CD4-positive, alpha-beta T cell treated with Interleukin-2 at 100 ng/mL for 4 hours (primary cell): ENCODE data around the gene XPA.
"Not testable (repeated sequence)": the region's sequence is repeated elsewhere in the genome, so short reads cannot be mapped to it uniquely, and the experiment has no call there.

Experiments used
- DNase-seq: peaks from one replicate; pipeline ENCODE4 v3.0.0-alpha.2; 2020; ENCODE audit warnings: low spot score

The XPA gene

GRCh38 chr9:97696803-97697601 lies at the start of gene XPA:
XPA (minus strand) TSS chr9:97697340; CDS start chr9:97697292, 48 bp downstream.
- peak; percentile 97 for DNase-seq

GRCh38 chr9:97744710-97745708 lies 47.9 kb upstream of the XPA start:
- DNase-seq, result no peak

- DNase-seq, result not testable (repeated sequence)
These were observed 46.9 kb upstream of the XPA start for GRCh38 chr9:97744025-97744424.

GRCh38 chr9:97742545-97742944 lies 45.4 kb upstream of the XPA start:
- no peak for DNase-seq

GRCh38 chr9:97741947-97742346 lies 44.8 kb upstream of the XPA start:
- DNase-seq, result no peak

- peak; percentile 1 for DNase-seq
These were observed 44.0 kb upstream of the XPA start for GRCh38 chr9:97740848-97741821.

- no peak for DNase-seq
These were observed 40.3 kb upstream of the XPA start for GRCh38 chr9:97737429-97737828.

GRCh38 chr9:97735070-97735600 lies 38.0 kb upstream of the XPA start:
- no peak for DNase-seq

- no peak for DNase-seq
These were observed 29.6 kb upstream of the XPA start for GRCh38 chr9:97726716-97727115.

- no peak for DNase-seq
These were observed 26.7 kb upstream of the XPA start for GRCh38 chr9:97723819-97724218.

GRCh38 chr9:97722331-97722730 lies 25.2 kb upstream of the XPA start:
- no peak for DNase-seq

- no peak for DNase-seq
These were observed 24.3 kb upstream of the XPA start for GRCh38 chr9:97721396-97721795.

GRCh38 chr9:97717866-97718265 lies 20.7 kb upstream of the XPA start:
- no peak for DNase-seq

GRCh38 chr9:97714435-97714834 lies 17.3 kb upstream of the XPA start:
- no peak for DNase-seq

GRCh38 chr9:97711223-97711626 lies 14.1 kb upstream of the XPA start:
- no peak for DNase-seq

GRCh38 chr9:97710356-97711222 lies 13.4 kb upstream of the XPA start:
- DNase-seq, result peak; percentile 76

GRCh38 chr9:97706246-97706645 lies 9.1 kb upstream of the XPA start:
- DNase-seq, result no peak

- peak; percentile 23 for DNase-seq
These were observed 8.3 kb upstream of the XPA start for GRCh38 chr9:97705354-97705950.

- DNase-seq, result no peak
These were observed 7.7 kb upstream of the XPA start for GRCh38 chr9:97704851-97705250.

GRCh38 chr9:97704345-97704677 lies 7.2 kb upstream of the XPA start:
- no peak for DNase-seq
